ENCODE measurements around the gene HSD17B12.
"Not testable (repeated sequence)": the region's sequence is repeated elsewhere in the genome, so short reads cannot be mapped to it uniquely, and the experiment has no call there.

HSD17B12 gene

DNA sequence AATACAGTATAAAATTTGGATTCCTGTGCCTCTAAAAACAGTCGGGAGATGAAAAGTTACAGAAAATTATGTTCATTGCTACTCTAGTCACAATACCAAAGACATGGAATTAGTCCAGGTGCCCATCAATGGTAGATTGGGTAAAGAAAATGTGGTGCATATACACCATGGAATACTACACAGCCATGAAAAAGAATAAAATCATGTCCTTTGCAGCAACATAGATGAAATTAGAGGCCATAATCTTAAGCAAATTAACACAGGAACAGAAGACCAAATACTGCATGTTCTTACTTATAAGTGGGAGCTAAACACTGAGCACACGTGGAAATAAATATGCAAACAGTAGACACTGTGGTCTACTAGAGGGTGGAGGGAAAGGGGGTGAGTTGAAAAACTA lies 67.6 kb downstream of the HSD17B12 start:
- no peak for DNase-seq

DNA sequence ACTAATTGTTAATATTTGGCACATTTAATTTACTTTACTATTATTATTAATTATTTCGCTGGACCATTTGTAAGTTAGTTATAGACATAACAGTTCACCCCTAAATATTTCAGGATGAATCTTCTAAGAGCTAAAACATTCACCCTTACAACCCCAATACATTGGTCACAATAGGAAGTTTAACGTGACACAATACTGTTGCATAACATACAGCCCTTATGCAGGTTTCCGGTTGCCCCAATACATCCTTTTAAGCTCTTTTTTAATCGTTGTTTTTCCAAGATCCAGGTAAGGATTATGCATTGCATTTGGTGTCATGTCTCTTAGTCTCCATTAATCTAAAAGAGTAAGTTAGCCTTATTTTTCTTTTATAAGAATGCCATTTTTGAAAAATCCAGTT lies 71.2 kb downstream of the HSD17B12 start:
- DNase-seq: no peak

DNA sequence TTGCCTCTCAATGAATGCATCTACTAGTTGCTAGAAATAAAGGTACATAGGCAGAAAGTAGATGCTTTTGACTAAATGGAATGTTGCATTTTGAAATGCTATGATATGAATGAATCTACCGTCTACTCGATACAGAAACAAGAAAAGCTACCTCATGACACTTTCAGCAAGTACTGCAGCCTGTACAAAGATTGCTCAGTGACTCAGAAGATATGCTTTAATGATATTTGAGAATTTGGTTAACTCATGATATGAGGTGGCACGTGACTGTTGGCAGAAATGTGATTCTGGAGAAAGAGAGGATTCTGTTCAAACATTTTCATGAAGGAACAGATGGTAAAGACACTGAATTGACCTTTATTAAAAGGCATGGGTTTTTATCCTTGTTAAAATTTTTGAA lies 76.0 kb downstream of the HSD17B12 start:
- DNase-seq: no peak

DNA sequence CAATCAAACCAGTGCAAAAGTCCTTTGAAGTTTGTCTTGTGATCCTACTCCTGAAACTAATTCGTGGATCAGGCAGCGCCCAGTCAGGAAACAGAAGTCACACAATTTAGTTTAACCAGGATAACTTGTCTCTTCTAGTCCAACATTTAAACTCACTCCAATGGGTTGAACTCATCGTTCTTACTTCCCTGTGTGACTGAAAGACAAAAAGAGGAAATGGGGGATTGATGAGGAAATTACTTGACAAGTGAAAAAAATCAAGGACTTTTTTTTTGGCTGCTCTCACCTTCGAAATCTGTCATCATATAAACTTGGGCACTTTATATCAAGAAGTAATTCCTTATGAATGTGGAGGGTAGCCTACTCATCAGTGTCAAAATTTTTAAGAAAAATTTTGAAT lies 78.4 kb downstream of the HSD17B12 start:
- DNase-seq: no peak

DNA sequence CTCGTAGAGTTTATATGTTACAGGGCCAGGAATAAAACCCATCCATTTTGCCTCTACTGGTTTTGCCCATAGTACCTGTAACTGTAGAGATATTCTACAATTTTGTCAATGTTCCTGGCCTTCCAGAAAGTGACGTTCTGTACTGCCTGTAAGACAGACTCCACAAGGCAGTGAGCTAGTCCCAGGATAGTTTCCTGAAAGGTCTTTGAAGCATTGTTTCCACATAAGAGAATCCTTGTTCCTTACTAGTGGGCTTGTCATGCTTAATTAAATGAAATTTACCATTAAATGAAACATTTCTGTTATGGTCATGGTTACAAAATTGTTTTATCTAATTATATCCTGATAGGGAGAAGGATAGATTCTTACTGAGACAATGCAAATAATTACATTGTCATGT lies 80.4 kb downstream of the HSD17B12 start:
- DNase-seq: no peak

DNA sequence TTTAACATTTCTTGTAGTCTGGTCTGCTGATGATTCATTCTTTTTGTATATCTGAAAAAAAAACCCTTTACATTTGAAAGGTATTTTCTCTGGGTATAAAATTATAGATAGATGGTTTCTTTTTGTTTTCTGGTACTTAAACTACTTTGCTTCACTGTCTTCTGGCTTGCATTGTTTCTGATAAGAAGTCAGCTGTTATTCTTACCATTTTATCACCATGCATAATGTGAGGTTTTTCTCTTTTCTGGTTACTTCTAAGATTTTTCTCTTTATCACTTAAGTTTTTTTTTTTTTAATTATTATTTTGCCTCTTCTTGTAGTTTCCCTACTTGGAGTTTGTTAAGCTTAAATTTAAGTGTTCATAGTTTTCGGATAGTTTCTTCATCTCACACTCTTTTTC lies 84.7 kb downstream of the HSD17B12 start:
- DNase-seq: no peak

DNA sequence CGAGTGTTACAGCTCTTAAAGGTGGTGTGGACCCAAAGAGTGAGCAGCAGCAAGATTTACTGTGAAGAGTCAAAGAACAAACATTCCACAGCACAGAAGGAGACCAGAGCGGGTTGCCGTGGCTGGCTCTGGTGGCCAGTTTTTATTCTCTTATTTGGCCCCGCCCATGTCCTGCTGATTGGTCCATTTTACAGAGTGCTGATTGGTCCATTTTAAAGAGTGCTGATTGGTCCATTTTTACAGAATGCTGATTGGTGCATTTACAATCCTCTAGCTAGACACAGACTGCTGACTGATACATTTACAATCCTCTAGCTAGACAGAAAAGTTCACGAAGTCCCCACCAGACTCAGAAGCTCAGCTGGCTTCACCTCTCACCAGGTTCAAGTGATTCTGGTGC lies 88.1 kb downstream of the HSD17B12 start:
- not testable (repeated sequence) for DNase-seq

DNA sequence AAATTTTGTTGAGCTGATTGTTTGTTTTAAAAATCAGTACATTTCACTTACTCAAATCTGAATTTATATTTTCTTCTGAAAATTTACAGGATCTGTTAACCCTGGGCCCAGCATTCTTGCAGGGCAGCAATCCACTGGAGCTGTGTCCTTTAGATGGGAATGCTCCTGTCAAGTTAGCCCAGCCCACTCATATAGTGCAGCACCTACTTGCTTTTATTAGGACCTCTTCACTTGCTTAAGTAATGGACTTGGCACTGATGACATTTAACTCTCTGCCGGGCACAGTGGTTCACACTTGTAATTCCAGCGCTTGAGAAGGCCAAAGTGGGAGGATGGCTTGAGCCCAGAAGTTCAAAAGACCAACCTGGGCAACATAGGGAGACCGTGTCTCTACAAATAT lies 89.6 kb downstream of the HSD17B12 start:
- DNase-seq: no peak

DNA sequence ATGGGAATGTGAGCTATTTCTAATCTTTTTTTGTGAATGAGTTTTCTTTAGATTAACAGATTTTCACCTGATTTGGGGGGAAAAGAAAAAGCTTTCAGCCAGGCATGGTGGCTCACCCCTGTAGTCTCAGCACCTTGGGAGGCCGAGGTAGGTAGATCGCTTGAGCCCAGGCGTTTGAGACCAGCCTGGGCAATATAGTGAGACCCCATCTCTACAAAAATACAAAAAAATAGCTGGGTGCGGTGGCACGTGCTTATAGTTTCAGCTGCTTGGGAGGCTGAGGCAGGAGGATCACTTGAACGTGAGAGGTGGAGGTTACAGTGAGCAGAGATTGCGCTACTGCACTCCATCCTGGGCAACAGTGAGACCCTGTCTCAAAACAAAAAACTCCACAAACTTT lies 92.2 kb downstream of the HSD17B12 start:
- no peak for DNase-seq

DNA sequence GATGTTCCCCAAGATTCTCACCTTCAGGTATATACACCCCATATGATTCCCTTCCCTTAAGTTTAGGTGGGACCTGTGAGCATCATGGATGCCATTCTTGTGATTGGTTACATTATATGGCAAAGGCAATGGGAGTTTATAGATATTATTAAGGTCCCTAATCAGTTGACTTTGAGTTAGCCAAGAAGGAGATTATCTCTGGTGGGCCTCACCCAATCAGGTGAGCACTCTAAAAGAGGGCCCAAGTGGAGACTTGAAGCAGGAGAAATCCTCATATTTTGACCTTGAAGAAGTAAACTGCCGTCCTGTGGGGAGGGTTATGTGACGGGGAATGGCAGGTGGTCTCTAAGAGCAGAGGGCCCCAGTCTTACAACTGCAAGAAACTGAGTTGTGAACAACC lies 94.2 kb downstream of the HSD17B12 start:
- no peak for DNase-seq

DNA sequence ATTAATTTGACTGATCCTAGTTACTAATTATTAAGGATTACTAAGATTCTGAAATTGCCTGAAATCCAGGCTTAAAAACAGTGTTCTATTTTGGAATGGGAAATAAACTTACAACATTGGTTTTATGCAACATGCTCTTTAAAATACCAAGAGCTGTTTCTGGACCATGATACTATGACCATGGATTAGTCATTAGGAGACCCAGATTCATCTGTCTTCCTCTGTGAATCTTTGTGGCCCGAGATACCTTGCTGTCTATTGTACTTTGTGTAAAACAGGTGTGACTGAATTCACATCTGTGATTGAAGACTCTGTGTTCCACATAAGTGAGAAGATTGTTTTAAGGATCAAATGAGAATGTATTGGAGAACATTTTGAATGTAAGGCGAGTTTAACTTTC lies 98.8 kb downstream of the HSD17B12 start:
- no peak for DNase-seq

DNA sequence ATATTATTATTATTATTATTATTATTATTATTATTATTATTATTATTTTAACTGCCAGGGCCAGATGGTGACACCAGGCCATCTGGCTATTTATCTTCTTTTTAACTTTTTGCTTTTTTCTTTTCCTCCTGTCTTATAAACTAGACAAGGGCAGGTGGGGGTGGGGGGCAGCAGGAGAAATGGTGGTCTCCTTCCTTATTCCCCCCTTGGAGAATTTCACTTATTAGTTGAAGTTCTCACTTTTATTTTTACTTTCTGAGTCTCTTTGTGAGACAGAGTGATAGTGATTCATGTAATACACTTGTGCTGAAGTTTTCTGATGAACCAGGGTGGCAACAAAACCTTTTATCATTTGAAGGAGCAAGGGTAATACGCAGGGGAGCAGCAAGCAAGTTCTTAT lies 103.8 kb downstream of the HSD17B12 start:
- no peak for DNase-seq

DNA sequence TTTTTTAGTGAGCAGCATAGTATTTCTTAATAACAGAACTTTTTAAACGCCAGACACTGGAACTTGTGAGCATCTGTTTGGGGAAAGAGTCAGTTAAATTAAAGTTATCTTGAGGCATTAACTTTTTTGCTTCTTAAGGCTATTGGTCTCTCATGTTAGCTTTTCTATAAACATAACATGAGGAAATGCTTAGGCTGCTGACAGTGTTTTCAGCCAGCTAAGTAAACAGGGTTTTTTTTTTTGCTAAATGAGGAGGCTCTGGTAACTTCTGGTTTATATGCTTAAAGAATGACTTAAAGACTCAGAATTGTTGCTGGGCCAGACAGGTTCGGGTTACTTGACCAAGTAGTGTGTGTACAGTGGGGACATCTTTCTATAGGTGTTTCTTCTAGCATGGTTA lies 104.3 kb downstream of the HSD17B12 start:
- DNase-seq: no peak

DNA sequence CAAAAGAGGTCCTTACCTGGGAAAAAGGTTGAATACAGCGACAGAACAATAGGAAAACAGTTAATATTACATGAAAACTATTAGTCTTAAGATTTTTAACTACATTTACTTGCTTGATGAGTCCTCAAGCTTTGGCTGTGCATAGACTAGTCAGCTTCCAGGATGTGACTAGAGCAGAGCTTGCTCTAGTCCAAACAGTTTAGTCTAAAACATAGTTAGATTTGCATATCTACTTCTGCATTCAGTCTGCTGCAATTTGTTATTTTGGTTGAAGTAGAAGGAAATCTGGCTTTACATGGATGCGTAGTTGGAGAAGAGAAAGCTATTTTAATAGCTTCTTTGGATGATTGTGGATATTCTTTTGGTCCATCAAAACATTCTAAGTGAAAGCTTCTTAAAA lies 104.8 kb downstream of the HSD17B12 start:
- no peak for DNase-seq

DNA sequence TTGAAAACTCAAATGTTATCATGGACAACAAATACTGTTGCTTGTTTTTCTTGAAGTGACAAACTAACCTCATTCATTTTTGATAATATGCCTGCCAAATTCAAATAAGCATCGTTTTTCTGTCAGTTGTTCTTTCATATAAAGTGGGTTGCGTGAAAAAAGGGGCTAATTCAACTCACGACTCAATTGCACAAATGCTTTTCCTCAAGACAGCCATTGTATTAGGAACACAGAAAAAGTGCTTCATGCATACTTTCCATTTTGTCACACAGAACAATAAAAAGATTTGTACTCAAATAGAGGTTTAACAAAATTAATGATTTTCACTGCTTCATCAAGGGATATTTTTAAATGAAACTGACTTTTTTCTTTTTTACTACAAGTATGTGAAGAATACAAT lies 105.5 kb downstream of the HSD17B12 start:
- DNase-seq: no peak

DNA sequence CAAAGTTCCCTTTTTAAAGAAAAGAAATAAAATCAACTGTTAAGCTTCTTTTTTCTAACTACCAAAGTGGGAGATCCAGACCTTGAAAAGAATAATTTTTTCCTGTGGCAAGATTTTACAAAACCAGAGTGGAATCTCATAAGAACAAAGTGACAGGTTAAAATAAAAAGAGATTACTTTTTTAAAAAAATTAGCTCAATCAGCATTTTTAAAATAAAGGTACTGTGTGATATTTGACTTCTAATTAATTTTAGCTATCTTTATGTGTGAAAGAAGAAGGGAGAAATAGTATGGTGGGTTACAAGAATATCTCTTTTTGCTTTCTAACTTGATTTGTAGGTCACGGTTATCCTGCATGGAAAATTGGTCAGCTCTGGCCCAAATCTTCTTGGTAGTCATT lies 107.3 kb downstream of the HSD17B12 start:
- no peak for DNase-seq

DNA sequence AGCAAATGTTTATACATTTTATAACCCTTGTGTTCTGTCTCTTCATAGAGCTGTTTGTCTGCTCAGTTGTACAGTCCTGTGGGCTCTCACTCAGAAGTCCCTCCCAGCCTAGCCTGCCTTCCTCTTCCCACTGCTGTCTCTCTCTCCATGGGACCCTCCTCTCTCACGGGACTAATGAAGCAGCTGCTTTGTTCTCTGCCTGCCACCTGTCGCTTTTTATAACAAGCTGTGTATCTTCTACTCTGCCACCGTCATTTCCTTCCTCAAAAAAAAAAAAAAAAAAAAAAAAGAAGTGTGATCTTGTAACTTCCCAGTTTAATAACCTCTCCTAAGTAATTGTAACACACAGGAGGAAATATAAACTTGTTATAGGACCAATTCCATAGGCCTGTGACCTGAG lies 107.9 kb downstream of the HSD17B12 start:
- DNase-seq: no peak

DNA sequence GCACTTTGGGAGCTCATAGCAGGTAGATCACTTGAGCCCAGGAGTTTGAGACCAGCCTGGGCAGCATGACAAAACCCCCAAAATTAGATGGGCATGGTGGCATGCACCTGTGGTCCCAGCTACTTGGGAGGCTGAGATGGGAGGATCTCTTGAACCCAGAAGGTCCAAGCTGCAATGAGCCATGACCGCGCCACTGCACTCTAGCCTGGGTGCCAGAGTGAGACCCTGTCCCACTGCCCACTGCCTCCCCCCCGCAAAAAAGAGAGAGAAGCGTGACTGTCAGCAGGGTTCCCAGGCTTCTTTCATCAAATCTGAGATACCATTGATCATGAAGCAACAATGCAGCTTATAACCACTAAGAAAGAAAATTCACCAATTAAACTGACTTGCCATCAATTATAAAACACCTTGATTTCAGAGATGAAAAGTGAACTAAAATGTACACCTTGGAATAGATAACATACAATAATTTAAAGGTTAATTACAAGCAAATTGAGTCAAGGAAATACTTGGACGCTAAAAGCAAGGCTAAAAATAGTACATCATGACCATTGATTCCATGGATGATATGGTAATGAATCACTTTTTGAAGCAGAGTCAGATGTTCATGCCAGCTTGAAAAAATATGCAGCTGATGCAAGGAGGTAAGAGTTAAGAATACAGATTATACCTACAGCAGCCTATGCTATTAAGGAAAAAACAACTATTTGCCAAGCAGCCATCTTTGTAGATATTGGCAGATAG lies 109.3 kb downstream of the HSD17B12 start:
- no peak for DNase-seq

DNA sequence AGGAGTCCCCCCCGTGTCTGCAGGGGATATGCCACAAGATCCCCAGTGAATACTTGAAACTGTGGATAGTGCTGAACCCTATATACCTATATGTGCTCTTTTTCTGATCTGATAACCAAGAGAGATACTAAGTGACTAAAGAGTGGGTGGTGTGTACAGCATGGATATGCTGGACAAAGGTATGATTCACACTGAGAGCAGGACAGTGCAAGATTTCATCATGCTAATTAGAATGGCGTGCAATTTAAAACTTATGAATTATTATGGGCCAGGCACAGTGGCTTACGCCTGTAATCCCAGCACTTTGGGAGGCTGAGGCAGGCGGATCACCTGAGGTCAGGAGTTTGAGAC lies 109.9 kb downstream of the HSD17B12 start:
- DNase-seq: no peak

DNA sequence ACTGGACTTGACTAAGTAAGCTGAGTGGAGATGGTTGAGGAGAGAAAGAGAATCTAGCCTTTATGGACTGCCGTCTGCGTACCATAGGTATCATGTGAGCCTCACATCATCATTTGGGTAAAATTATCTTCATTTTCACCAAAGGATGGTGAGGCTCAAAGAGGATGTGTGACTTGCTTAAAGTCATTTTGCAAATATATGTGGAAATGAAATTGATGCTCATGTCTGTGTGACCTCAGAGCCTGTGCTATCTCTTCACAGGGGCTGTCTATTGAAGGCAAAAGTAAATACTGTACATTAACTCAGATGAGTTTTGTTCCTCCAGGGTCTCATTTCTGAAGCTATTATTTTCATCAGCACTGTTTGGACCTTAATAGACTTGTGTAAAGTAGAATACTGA lies 116.8 kb downstream of the HSD17B12 start:
- DNase-seq: no peak

DNA sequence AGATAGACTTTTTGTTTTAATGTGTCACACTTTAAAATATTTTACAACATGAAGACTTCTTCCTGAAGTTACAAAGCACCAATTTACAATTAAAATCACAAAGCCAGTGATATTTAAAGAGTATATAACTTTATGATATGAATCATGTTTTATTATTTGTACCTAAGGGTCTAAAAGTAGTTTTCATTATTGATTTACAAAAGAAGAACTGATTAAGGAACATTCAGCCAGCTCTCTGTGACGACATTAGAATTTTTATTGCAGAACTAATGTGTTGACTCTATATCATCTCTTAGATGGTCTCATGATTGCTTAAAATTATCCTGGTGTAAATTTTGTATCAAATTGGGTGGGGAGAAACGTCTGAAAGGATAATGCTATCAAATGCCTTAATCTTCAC lies 117.3 kb downstream of the HSD17B12 start:
- no peak for DNase-seq

DNA sequence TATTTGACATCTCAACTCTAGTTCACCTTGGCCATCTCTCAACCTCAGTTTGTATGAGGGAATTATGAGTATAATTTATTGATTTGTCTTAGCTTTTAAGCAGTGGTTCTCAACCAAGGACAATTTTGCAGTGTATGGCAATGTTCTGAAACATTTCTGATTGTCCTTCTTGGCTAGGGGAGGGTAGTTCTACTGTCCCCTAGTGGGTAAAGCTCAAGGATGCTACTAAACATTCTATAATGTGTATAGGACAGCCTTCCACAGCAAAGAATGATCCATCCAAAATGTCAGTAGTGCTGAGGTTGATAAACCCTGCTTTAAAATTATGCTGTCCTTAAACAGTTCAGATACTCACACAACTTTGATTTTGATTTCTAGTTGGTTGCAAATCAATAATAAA lies 122.0 kb downstream of the HSD17B12 start:
- no peak for DNase-seq

DNA sequence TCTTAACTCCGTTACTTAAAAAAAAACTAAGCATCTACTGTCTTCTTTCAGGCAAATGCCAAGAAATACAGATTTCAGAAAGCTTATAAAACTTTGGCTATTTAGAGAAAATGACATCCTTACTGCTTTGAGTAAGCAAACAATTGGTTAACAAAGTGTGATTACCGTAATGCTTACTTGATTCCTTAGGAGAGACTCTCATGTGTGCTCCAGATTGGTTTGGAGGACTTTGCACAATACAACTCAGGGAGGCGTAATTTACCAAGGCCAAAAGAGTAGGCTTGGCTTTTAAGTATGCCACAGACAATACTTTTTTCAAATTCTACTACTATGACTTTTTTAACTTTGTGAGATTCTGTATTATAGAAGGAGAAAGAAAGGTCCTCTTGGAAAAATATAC lies 123.2 kb downstream of the HSD17B12 start:
- DNase-seq: no peak

DNA sequence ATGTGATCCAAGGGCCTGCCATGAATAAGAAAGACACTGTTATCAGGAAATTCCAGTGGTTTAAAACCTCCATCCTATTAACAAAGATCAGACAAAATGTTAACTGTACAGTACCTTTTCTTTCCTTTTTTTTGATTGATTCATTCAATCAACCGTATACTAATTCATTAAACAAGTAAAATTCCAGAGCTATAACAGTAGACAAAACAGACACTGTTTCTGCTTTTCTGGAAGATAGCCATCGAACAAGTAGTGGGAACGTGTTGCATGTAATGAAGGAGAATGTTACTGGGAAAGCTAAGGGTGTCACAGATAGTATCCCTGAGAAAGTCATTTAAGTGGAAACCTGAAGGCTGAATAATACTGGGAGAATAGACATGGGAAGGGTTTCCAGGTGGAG lies 126.4 kb downstream of the HSD17B12 start:
- no peak for DNase-seq

DNA sequence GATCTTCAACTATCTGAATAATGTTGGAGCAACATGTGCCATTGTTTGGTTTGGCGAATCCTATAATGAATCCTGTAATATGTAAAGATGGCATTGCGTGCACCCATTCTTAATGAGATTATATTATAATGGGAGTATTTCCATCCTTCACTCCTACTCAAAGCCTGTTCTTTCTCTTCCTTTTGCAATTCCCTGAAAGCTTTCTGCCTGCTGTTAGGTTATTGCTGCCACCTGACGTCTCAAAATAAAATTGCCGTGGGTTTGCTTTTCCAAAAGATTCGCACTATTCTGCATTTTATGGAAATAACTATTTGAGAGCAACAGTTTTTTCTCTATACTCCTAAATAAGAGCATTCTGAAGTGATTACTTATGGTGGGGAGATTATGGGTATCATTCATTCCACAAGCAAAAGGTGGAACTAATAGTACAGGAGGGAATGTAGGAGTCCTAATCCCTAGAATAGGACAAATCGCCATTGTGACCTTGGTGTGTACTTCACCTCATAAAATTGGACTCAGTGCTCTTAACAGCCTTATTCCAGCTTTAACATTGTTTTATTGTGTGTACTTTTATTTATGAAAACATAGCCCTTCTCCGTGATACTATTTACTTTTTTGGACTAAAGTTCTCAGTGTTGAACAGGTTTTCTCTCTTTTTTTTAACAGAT lies 130.5 kb downstream of the HSD17B12 start:
- DNase-seq: no peak
